Activated CD4-positive, CD25-positive, alpha-beta regulatory T cell (primary cell): ENCODE data around the gene ADAMTS10.
A peak's percentile ranks its signal among the peaks of the same experiment; 100 is the strongest.
"Not testable (repeated sequence)": the region's sequence is repeated elsewhere in the genome, so short reads cannot be mapped to it uniquely, and the experiment has no call there.

ENCODE experiments used
- DNase-seq, 4 experiments: peaks; one replicate each; lab custom pipeline; 2025; lab: John Stamatoyannopoulos, UW

Gene ADAMTS10

GRCh38 chr19:8593931-8594330, 16.6 kb downstream of the ADAMTS10 start:
- no peak for DNase-seq

DNA sequence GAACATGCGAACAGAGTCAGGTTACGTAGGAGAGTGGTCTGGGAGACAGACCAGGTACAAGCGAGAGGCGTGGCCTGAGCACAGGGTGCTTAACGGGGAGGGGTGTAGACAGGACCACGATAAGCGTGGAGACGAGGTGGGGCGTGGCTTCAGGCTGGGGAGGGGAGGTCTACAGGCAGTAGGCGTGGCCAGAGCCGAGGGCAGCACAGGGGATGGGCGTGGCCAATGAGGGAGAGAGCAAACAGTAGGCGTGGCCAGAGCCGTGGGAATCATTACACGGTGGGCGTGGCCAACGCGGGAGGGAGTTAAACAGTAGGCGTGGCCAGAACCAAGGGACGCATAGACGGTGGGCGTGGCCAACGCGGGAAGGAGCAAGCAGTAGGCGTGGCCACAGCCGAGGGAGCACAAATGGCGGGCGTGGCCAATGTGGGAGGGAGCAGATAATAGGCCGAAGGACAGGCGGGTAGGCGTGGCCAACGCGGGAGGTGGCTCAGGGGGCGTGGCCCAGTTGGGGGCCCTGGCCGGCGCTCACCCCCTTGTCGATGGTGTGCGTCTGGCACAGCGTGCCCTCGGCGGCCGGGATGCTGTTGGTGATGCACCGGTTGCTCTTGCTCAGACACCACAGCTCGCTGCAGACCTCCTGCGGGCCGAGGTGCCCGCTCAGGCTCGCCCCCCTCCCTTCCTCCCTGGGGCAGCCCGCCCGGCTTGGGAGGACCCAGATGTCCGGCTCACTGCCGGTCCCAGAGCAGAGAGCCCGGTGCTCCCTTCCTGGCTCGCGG, 18.1 kb downstream of the ADAMTS10 start:
- peak; percentile 80 to 90 (median 86) for DNase-seq

GRCh38 chr19:8589177-8589714, 21.3 kb downstream of the ADAMTS10 start:
- no peak for DNase-seq

GRCh38 chr19:8585894-8586750, 24.4 kb downstream of the ADAMTS10 start:
- peak in 1 of 4 experiments; percentile 36 for DNase-seq

GRCh38 chr19:8584965-8585893, 25.3 kb downstream of the ADAMTS10 start:
- DNase-seq = no peak

DNA sequence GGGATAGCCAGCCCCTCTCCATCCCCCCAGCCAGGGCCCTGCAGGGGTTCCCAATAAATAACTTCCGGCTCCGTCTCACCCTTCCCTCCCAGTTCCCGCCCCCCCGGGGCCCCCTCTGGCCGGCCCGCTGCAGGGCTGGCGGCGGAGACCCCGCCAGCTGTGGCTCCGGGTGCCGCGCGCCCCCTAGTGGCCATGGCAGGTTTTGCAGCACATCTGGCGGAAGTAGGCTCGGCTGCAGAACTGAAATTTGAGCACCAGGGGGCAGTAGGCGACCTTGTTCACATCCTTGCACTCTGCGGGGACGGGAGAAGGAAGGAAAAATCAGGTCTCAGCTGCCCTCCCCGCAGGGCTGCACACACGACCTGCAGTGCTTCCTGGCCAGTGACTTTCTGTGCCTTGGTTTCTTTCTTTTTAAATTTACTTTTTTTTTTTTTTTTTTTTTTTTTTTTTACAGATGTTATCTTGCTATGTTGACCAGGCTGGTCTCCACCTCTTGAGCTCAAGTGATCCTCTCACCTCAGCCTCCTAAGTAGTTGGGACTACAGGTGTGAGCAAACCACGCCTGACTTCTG, 29.7 kb downstream of the ADAMTS10 start:
- peak; percentile 71 to 82 (median 77) for DNase-seq

DNA sequence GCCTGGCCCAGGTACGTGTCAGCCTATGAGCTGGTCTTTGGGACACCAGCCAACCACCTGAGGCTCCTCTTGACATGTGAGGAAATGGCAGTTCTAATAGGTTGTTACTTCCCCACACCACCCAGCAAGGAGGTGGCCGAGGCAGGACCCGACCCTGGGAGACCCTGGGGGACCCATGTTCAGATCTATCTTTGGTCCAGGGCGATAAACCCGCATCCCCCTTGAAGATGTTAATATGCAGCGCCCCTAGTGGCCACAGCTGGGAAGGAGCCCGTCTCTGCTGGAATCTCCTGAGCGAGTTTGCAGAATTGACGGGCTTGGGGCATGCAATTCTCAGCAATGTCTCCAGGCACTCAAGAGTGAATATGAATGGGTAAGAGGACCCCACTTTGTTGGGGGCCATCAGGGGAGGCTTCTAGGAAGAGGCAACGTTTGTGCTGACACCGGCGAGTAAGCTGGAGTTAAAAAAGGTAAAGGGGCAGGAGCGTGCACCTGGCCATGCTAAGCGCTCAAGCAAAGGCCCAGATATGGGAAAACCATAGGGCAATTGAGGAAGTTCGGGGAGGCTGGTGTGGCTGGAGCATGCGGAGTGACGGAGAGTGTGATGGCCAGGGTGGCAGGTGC, 31.8 kb downstream of the ADAMTS10 start:
- DNase-seq = peak; percentile 59 to 79 (median 70)

DNA sequence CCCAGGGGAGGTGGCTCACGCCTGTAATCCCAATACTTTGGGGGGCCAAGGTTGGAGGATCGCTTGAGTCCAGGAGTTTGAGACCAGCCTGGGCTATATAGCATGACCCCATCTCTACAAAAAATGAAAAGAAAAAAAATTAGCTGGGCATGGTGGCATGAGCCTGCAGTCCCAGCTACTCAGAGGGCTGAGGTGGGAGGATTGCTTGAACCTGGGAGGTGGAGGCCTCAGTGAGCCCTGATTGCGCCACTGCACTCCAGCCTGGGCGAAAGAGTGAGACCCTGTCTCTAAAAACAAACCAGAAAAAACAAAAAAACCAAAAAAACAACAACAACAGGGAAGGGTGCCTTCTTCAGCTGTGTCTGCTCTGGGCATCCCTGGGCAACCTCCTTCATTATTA, 32.8 kb downstream of the ADAMTS10 start:
- no peak for DNase-seq

DNA sequence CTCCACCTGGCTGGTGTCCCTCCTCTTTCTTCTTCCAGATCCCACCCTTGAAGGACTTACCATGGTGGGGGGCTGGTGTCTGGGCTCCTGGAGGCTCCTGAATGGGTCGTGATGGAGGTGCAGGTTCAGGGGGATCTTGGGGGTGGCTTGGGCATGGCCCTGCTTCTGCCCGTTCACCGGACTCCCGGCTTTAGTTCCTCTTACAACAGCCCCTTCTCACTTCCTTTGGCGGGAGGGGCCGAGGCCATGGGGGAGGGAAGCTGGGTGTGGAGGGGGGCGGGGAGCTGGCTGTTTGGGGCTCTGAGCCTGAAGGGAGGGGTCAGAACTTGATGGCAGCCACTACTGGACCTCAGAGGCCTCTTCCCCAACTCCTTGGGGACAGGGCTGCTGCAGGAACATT, 33.3 kb downstream of the ADAMTS10 start, which contains the start of gene MYO1F:
TSS of gene MYO1F (minus strand) at position 196 of the 400 bp plus-strand sequence. CDS start at position 63, 133 bp downstream.
- no peak for DNase-seq

- DNase-seq = no peak
Observed at GRCh38 chr19:8576273-8576993, 34.1 kb downstream of the ADAMTS10 start.

- peak in 1 of 4 experiments; percentile 27 for DNase-seq
Observed at GRCh38 chr19:8575467-8575997, 35.0 kb downstream of the ADAMTS10 start.

- not testable (repeated sequence) for DNase-seq
Observed at GRCh38 chr19:8574619-8574922, 35.9 kb downstream of the ADAMTS10 start.

DNA sequence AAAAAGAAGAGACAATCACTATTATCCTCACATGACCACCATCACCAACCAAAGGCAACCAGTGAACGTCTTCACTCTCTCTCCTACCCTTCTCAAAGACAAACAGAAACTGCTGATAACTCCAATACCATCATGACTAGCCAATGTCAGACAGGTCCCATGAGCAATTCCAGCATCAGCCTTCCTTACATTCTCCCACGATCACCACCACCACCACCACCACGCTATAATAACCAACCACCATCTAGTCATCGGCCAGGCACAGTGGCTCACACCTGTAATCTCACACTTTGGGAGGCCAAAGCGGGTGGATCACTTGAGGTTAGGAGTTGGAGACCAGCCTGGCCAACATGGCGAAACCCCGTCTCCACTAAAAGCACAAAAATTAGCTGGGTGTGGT, 37.2 kb downstream of the ADAMTS10 start:
- DNase-seq = no peak

GRCh38 chr19:8571006-8571411, 39.5 kb downstream of the ADAMTS10 start:
- peak in 2 of 4 experiments; percentile 28 to 33 for DNase-seq

DNA sequence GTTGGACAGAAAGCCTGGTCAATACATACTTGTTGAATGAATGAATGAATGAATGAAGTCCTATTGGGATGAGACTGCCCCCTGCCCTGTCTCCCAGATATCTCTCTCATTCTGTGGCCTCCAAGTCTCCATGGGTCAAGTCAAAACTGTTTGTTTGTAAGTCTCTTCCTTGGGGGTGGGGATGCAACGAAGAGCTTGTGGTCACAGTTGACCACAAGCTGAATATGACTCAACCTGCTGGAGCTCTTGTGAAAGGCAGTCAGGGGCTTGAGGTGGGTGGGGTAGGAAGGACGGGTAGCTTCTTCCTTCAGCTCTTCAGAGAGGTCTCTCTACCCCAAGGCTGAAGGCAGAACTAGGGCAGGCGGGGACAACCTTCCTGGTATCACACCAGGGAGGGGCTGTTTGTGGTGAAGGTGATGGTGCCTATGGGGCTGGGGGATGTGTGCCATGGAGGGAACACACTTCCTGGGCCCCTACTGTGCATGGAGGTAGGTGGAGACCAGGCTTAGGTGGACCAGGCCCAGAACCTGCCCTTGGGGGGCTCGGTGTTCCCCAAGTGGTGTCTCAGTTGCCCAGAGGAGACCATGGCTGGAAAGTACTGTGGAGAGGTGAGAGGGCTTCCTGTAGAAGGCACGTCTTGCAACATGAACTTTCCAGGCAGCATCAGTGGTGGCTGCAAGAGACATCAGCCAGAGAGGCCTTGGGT, 41.3 kb downstream of the ADAMTS10 start:
- DNase-seq = peak in 2 of 4 experiments; percentile 11 to 20

DNA sequence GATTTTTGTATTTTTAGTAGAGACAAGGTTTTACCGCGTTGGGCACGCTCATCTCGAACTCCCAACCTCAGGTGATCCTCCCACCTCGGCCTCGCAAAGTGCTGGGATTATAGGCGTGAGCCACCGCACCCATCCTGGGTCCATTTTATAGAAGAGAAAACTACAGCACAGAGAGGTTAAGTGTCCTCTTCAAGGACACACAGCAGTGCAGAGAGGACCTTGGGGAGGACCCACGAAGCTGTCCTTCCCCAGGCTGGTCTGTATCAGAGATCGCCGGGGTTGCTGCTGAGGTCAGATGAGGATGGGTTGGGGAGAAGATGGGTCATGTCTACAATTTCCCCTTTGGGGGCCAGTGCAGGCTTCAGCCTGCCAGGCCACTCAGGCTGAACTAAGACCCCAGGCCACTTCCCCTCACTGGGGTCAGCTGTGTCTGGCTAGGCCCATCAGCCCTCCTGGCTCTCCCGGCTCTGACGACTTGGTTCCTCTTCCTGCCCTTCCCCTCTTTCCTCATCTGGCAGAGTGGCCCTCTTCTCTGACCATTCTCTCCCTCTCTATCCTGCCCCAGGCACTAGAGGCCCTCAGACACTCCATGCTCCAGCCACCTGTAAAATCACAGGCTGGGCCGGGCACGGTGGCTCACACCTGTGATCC, 42.9 kb downstream of the ADAMTS10 start:
- DNase-seq = no peak

DNA sequence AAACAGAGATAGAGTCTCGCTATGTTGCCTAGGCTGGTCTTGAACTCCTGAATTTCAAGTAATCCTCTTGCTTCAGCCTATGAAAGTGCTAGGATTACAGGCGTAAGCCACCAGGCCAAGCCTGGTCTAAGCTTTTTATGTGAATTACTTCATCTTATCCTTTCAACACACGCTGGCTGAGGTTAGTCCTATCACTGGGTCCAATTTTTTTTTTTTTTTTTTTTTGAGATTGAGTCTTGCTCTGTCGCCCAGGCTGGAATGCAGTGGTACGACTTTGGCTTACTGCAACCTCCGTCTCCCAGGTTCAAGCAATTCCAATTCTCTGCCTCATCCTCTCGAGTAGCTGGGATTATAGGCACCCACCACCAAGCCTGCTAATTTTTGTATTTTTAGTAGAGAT, 43.7 kb downstream of the ADAMTS10 start:
- no peak for DNase-seq

DNA sequence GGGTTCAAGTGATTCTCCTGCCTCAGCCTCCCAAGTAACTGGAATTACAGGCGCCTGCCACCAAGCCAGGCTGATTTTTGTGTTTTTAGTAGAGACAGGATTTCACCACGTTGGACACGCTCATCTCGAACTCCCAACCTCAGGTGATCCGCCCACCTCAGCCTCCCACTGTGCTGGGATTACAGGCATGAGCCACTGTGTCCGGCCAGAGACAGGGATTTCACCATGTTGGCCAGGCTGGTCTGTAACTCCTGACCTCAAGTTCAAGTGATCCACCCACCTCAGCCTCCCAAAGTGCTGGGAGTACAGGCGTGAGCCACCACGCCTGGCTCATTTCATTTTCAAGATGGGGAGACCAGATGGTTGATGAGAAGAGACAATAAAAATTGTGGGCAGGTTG, 45.6 kb downstream of the ADAMTS10 start:
- not testable (repeated sequence) for DNase-seq
